HepG2 (cell line): ENCODE data around the gene GSTM1. TPM values are rescaled to one million over a fixed set of nuclear protein-coding genes. Genes with fewer than 3 reads are reported as not detected.

ENCODE experiments used
- EP300 ChIP-seq, 3 experiments: sonication (generic) in 1 of 3; formaldehyde crosslinking in 1 of 3; IDR thresholded peaks; 2 replicates each; pipeline versions ENCODE4 v1.5.1 to v1.6.1; 2011 to 2020; ENCODE audit warnings: low read depth in 2 of 3, low read length in 2 of 3, borderline replicate concordance in 1 of 3, improper control_type of control experiment in 1 of 3, mild to moderate bottlenecking in 1 of 3, missing genetic modification reagents in 1 of 3, moderate library complexity in 1 of 3
- FOXO4 ChIP-seq: sonication (generic); formaldehyde crosslinking; conservative IDR thresholded peaks from 2 replicates; pipeline ENCODE4 v1.8.1; 2023; ENCODE audit warnings: missing genetic modification reagents
- GATAD2A ChIP-seq: IDR thresholded peaks from 2 replicates; pipeline ENCODE4 v1.6.1; 2016
- KDM3A ChIP-seq: IDR thresholded peaks from 2 replicates; pipeline ENCODE4 v1.6.1; 2018; ENCODE audit warnings: low read depth, missing compliant biosample characterization
- MEIS2 ChIP-seq: sonication (generic); formaldehyde crosslinking; IDR thresholded peaks from 2 replicates; pipeline ENCODE4 v1.9.0; 2021; ENCODE audit warnings: mild to moderate bottlenecking, missing genetic modification reagents
- MTF1 ChIP-seq: sonication (generic); formaldehyde crosslinking; IDR thresholded peaks from 2 replicates; pipeline ENCODE4 v1.5.0; 2020; ENCODE audit warnings: missing genetic modification reagents
- MZF1 ChIP-seq: sonication (generic); formaldehyde crosslinking; IDR thresholded peaks from 2 replicates; pipeline ENCODE4 v1.8.1; 2023; ENCODE audit warnings: mild to moderate bottlenecking, missing genetic modification reagents, borderline replicate concordance
- NFYC ChIP-seq: IDR thresholded peaks from 2 replicates; pipeline ENCODE4 v1.6.1; 2016; ENCODE audit warnings: missing genetic modification reagents, missing compliant biosample characterization
- NONO ChIP-seq, 2 experiments: fragments of 450-650 bp in 1 of 2; sonication (generic) in 1 of 2; formaldehyde crosslinking in 1 of 2; IDR thresholded peaks in 1 of 2; conservative IDR thresholded peaks in 1 of 2; 2 replicates each; pipeline versions ENCODE4 v1.6.1 to v1.8.0; 2017 to 2022; ENCODE audit warnings: mild to moderate bottlenecking in 1 of 2, missing genetic modification reagents in 1 of 2, moderate library complexity in 1 of 2
- RNF2 ChIP-seq: fragments of 450-650 bp; conservative IDR thresholded peaks from 2 replicates; pipeline ENCODE4 v1.6.1; 2016; ENCODE audit warnings: low read depth
- SMAD1 ChIP-seq: sonication (generic); formaldehyde crosslinking; IDR thresholded peaks from 2 replicates; pipeline ENCODE4 v1.4.0; 2020; ENCODE audit warnings: missing genetic modification reagents, low read depth, mild to moderate bottlenecking, borderline replicate concordance
- SP1 ChIP-seq, 2 experiments: fragments of 450-650 bp in 1 of 2; sonication (generic) in 1 of 2; formaldehyde crosslinking in 1 of 2; IDR thresholded peaks; 2 replicates each; pipeline versions ENCODE4 v1.4.0 to v1.6.1; 2016 to 2020; ENCODE audit warnings: missing genetic modification reagents in 1 of 2
- U2AF1 ChIP-seq: fragments of 200-400 bp; formaldehyde crosslinking; optimal IDR thresholded peaks from 2 replicates; pipeline ENCODE3; 2017; ENCODE audit warnings: mild to moderate bottlenecking, low read depth, low read length
- ZNF331 ChIP-seq: sonication (generic); formaldehyde crosslinking; IDR thresholded peaks from 2 replicates; pipeline ENCODE4 v1.4.0; 2020; ENCODE audit warnings: missing genetic modification reagents
- ZNF501 ChIP-seq: sonication (generic); formaldehyde crosslinking; IDR thresholded peaks from 2 replicates; pipeline ENCODE4 v1.5.1; 2020; ENCODE audit warnings: mild to moderate bottlenecking, moderate library complexity, missing genetic modification reagents
- ZNF598 ChIP-seq: sonication (generic); formaldehyde crosslinking; IDR thresholded peaks from 2 replicates; pipeline ENCODE4 v1.5.1; 2020; ENCODE audit warnings: mild to moderate bottlenecking, missing genetic modification reagents, borderline replicate concordance
- ZNF614 ChIP-seq: IDR thresholded peaks from 2 replicates; pipeline ENCODE4 v1.6.1; 2018; ENCODE audit warnings: missing biosample characterization, missing genetic modification reagents, inconsistent platforms, borderline replicate concordance
- ZNF709 ChIP-seq: sonication (generic); formaldehyde crosslinking; IDR thresholded peaks from 2 replicates; pipeline ENCODE4 v1.5.0; 2020; ENCODE audit warnings: mild to moderate bottlenecking, missing genetic modification reagents
- polyA plus RNA-seq, 8 experiments: library from polyadenylated mRNA; depleted of rRNA in 3 of 8; stranded (reverse) in 7 of 8; unstranded in 1 of 8; fragments of >200 nt; fragmentation: Illumina TruSeq in 4 of 8; extraction: Trizol in 4 of 8; gene quantifications; 2 replicates each; pipeline versions ENCODE4 v1.2.1 to v1.2.3, GENCODE V29; 2011 to 2016; ENCODE audit warnings: low read depth in 4 of 8, missing spikeins in 1 of 8, mixed read lengths in 1 of 8; ENCODE audit not compliant: insufficient read depth in 1 of 8
- total RNA-seq, 5 experiments: library from RNA; depleted of rRNA; stranded (reverse); fragments of >200 nt; fragmentation: Illumina TruSeq; extraction: Trizol; gene quantifications; 2 replicates each; pipeline ENCODE4 v1.2.3, GENCODE V29; 2016; ENCODE audit warnings: low read depth in 1 of 5
- TF ChIP-seq, protein P1 (sequence below): sonication (generic); formaldehyde crosslinking; IDR thresholded peaks from 2 replicates; pipeline ENCODE4 v1.5.0; 2020; ENCODE audit warnings: missing genetic modification reagents
- TF ChIP-seq, protein P2 (sequence below): sonication (generic); formaldehyde crosslinking; IDR thresholded peaks from 2 replicates; pipeline ENCODE4 v1.4.0; 2020; ENCODE audit warnings: mild to moderate bottlenecking, missing genetic modification reagents, borderline replicate concordance
- TF ChIP-seq, protein P3 (sequence below): IDR thresholded peaks from 2 replicates; pipeline ENCODE4 v1.6.1; 2016; ENCODE audit warnings: missing compliant biosample characterization, missing genetic modification reagents, borderline replicate concordance
- TF ChIP-seq, protein P4 (sequence below): sonication (generic); formaldehyde crosslinking; IDR thresholded peaks from 2 replicates; pipeline ENCODE4 v1.8.0; 2022; ENCODE audit warnings: mild to moderate bottlenecking, missing genetic modification reagents, moderate library complexity

GSTM1 gene
- total and polyA plus RNA-seq, 2 of the 13 experiments (the other 11 are each of a cell fraction or from before 2014, with no cell fraction given): 0.42 TPM; not detected in 1

DNA sequence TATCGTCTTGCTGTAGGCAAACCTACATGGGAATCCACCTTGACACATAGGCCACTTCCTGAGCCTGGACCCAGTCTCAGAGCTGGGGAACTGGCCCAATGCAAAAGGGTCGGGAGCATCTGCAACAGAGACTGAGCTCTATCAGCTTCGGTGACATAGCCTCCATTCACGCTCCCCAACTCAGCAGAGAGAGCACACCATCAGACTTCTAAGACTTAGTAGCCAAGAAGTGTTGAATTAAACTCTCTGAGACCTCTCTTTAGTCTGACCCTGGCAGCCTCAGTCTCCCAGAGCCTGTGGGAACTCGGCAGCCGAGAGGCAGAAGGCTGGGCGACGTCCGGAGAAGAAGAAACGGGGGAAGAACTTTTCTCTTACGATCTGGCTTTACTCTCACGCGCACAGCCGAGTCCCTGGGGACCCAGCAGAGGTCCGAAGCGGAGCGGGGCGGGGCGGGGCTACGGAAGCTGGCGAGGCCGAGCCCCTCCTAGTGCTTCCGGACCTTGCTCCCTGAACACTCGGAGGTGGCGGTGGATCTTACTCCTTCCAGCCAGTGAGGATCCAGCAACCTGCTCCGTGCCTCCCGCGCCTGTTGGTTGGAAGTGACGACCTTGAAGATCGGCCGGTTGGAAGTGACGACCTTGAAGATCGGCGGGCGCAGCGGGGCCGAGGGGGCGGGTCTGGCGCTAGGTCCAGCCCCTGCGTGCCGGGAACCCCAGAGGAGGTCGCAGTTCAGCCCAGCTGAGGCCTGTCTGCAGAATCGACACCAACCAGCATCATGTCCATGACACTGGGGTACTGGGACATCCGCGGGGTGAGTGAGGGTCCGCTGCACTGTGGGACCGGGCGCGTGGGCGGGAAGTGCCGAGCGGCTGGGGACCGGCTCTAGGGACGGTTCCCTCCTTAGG is 31.8 kb upstream of the GSTM1 start, which contains the start of gene GSTM4 (continued):
- 0 out of 2 replicates have a peak, but pooled peaks have one; percentile 7 for TF ChIP-seq ZNF709
- peak; percentile 69 for TF ChIP-seq ZNF614 (CRISPR knock-in tag)
- TF ChIP-seq, protein P1, sequence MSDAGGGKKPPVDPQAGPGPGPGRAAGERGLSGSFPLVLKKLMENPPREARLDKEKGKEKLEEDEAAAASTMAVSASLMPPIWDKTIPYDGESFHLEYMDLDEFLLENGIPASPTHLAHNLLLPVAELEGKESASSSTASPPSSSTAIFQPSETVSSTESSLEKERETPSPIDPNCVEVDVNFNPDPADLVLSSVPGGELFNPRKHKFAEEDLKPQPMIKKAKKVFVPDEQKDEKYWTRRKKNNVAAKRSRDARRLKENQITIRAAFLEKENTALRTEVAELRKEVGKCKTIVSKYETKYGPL (CRISPR knock-in tag): no peak
- TF ChIP-seq MTF1 (CRISPR knock-in tag): no peak
- no peak for TF ChIP-seq NFYC (CRISPR knock-in tag)
- TF ChIP-seq NONO (IDR thresholded peaks at IDR 0.05): no peak
- TF ChIP-seq NONO (CRISPR knock-in tag; conservative IDR thresholded peaks at IDR 0.05): peak; percentile 87
- TF ChIP-seq GATAD2A: peak; percentile 52
- TF ChIP-seq, protein P2, sequence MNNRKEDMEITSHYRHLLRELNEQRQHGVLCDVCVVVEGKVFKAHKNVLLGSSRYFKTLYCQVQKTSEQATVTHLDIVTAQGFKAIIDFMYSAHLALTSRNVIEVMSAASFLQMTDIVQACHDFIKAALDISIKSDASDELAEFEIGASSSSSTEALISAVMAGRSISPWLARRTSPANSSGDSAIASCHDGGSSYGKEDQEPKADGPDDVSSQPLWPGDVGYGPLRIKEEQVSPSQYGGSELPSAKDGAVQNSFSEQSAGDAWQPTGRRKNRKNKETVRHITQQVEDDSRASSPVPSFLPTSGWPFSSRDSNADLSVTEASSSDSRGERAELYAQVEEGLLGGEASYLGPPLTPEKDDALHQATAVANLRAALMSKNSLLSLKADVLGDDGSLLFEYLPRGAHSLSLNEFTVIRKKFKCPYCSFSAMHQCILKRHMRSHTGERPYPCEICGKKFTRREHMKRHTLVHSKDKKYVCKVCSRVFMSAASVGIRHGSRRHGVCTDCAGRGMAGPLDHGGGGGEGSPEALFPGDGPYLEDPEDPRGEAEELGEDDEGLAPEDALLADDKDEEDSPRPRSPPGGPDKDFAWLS: no peak
- no peak for TF ChIP-seq FOXO4
- TF ChIP-seq, protein P3, sequence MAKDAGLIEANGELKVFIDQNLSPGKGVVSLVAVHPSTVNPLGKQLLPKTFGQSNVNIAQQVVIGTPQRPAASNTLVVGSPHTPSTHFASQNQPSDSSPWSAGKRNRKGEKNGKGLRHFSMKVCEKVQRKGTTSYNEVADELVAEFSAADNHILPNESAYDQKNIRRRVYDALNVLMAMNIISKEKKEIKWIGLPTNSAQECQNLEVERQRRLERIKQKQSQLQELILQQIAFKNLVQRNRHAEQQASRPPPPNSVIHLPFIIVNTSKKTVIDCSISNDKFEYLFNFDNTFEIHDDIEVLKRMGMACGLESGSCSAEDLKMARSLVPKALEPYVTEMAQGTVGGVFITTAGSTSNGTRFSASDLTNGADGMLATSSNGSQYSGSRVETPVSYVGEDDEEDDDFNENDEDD (CRISPR knock-in tag): no peak
- TF ChIP-seq KDM3A: no peak
- TF ChIP-seq SMAD1 (CRISPR knock-in tag): peak; percentile 73; the same call in 1 of the 2 replicates
- TF ChIP-seq RNF2: no peak; the same call in 1 of the 2 replicates
- TF ChIP-seq ZNF331 (CRISPR knock-in tag): 0 out of 2 replicates have a peak, but pooled peaks have one; percentile 24
- no peak for TF ChIP-seq U2AF1
- TF ChIP-seq MEIS2: peak; percentile 68; the same call in 1 of the 2 replicates
- no peak for TF ChIP-seq SP1 (IDR thresholded peaks at IDR 0.05)
- peak; percentile 75 for TF ChIP-seq SP1 (CRISPR knock-in tag; IDR thresholded peaks at IDR 0.05)
- TF ChIP-seq ZNF598 (CRISPR knock-in tag): peak; percentile 84
- TF ChIP-seq ZNF501 (CRISPR knock-in tag): peak; percentile 74; the same call in 1 of the 2 replicates
- TF ChIP-seq, protein P4, sequence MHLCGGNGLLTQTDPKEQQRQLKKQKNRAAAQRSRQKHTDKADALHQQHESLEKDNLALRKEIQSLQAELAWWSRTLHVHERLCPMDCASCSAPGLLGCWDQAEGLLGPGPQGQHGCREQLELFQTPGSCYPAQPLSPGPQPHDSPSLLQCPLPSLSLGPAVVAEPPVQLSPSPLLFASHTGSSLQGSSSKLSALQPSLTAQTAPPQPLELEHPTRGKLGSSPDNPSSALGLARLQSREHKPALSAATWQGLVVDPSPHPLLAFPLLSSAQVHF: 0 out of 2 replicates have a peak, but pooled peaks have one; percentile 30
- TF ChIP-seq EP300 (IDR thresholded peaks at IDR 0.05; ENCODE audit: low read depth in 2 of 2, low read length in 2 of 2): no peak
- no peak for TF ChIP-seq EP300 (CRISPR knock-in tag; IDR thresholded peaks at IDR 0.05; ENCODE audit: borderline replicate concordance)
- TF ChIP-seq MZF1 (CRISPR knock-in tag): no peak
